Stimulated activated naive CD8-positive, alpha-beta T cell treated with anti-CD3 and anti-CD28 coated beads, Interleukin-15, amount 100 ng/mL, for 72 hours (primary cell): ENCODE measurements around the gene SIRT4.

ENCODE experiments used
- ATAC-seq: fragments of 150-1000 bp; cut with Tn5 transposase; 2 replicates; pipeline ENCODE4 v1.10.0; 2021; ENCODE audit warnings: mild to moderate bottlenecking, moderate library complexity
- DNase-seq, 2 donors: peaks; one replicate each; pipeline ENCODE4 v3.0.0; 2021 to 2022
- H3K27ac Mint-ChIP-seq, 2 donors: one replicate each; pipeline ENCODE4 v1.8.0; 2022; ENCODE audit warnings: mild to moderate bottlenecking in 2 of 2, mixed read lengths in 2 of 2, moderate library complexity in 2 of 2
- H3K27me3 Mint-ChIP-seq: one replicate; pipeline ENCODE4 v1.8.0; 2022; ENCODE audit warnings: mixed read lengths
- H3K4me1 Mint-ChIP-seq: one replicate; pipeline ENCODE4 v1.8.0; 2022; ENCODE audit warnings: mild to moderate bottlenecking, mixed read lengths
- H3K4me3 Mint-ChIP-seq, 2 donors: one replicate each; pipeline ENCODE4 v1.8.0; 2022; ENCODE audit warnings: mild to moderate bottlenecking in 2 of 2, mixed read lengths in 2 of 2, moderate library complexity in 1 of 2
- H3K9me3 Mint-ChIP-seq, 2 donors: one replicate each; pipeline ENCODE4 v1.8.0; 2022; ENCODE audit warnings: mixed read lengths in 2 of 2

SIRT4 gene

DNA sequence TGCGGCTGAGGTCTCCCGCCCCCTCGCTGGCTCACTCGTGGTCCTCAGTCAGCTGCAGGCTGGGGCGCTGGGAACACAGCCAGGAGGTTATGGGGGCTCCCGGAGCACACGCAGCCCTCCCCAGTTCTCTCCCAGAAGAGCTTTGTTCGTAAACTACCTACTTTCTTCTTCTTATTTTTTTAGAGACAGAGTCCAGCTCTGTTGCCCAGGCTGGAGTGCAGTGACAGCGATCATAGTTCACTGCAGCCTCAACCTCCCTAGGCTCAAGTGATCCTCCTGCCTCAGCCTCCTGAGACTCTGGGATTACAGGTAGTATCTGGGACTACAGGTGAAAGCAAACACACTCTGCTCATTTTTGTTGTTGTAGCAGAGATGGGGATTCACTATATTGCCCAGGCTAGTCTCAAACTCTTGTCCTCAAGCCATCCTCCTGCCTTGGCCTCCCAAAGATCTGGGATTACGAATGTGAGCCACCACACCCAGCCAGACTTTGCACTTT is 41.0 kb downstream of the SIRT4 start:
- Mint-ChIP-seq H3K27me3 (no peaks in the 10 kb centered on the region), H3K9me3 (peaks cover 3% of the 10 kb centered on the region in 2 donors), H3K27ac (no peak overlapping the region), H3K4me1 (no peaks in the 10 kb centered on the region), H3K4me3 (no peak overlapping the region)
- no peak for DNase-seq
- no peak for ATAC-seq

DNA sequence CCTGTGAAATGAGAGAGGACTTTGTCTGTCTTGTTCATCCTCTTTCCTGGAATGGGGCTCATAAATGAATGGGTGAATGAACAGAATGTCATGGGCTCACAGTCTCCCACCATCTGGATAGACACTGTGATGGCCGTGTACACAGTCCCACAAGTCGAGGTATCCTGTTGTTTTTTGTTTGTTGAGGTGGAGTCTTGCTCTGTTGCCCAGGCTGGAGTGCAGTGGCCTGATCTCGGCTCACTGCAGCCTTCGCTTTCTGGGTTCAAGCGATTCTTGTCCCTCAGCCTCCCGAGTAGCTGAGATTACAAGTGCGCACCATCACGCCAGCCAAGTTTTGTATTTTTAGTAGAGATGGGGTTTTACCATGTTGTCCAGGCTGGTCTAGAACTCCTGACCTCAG is 41.6 kb downstream of the SIRT4 start:
- Mint-ChIP-seq H3K27ac (no peak overlapping the region), H3K27me3 (no peaks in the 10 kb centered on the region), H3K4me3 (no peak overlapping the region), H3K9me3 (no peaks in the 10 kb centered on the region), H3K4me1 (no peaks in the 10 kb centered on the region)
- ATAC-seq (no peak), DNase-seq (no peak)

DNA sequence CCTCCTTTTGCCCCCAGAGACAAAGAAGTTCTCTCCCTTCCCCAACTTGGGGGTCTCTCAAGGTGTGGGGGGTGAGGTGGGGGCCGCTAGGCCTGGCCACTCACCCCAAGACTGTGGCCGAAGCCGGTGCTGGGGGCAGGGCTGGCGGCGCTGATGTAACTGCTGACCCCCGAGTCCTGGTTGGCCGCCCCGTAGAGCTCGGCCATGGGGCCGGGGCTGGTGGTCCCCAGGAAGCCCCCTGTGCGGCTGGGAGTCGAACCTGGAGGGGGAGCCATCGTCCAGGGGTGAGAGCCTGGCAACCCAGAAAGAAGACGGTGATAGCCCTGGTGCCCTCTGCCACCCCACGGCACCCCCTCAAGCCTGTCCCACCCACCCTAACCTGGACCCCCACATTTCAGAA is 43.9 kb downstream of the SIRT4 start:
- Mint-ChIP-seq H3K27ac (no peak overlapping the region), H3K4me1 (no peaks in the 10 kb centered on the region), H3K9me3 (no peaks in the 10 kb centered on the region), H3K4me3 (no peak overlapping the region), H3K27me3 (no peaks in the 10 kb centered on the region)
- DNase-seq (no peak), ATAC-seq (no peak)

DNA sequence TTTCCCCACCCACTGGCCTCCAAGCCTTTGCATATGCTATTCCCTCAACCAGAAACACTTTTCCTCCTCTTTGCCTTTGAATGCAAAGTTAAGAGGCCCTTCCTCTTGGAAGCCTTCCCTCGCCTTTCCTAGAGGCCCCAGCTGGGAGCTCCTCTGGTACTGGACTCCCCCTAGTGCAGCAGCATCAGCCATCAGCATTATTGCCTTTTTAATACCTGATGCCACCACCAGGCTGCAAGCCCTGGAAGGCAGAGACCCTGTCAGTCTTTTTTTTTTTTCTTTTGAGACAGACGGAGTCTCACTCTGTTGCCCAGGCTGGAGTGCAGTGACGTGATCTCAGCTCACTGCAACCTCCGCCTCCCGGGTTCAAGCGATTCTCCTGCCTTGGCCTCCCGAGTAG is 44.6 kb downstream of the SIRT4 start:
- Mint-ChIP-seq H3K27me3 (no peaks in the 10 kb centered on the region), H3K9me3 (no peaks in the 10 kb centered on the region), H3K4me3 (no peak overlapping the region), H3K4me1 (no peaks in the 10 kb centered on the region), H3K27ac (no peak overlapping the region)
- no peak for ATAC-seq
- DNase-seq = no peak

DNA sequence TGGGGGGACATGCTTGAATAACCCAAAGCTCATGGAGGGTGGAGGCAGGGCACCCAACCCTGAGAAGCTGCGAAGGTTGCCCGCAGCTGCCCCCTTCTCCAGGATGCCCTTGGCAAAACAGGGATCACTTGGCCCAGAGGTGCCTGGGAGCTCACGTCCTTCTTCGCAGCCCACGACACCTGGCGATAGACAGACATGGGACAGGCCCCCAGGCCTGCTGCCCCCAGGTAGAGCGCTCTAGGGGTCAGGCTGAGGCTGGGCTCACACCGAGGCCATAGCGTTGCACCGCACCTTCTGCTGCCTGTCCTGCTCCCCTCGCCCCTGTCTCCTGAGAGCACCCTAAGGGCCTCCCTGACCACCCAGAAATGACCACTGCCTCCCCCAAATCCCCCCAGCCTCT is 45.6 kb downstream of the SIRT4 start:
- Mint-ChIP-seq H3K27me3 (no peaks in the 10 kb centered on the region), H3K27ac (no peak overlapping the region), H3K4me3 (no peak overlapping the region), H3K4me1 (no peaks in the 10 kb centered on the region), H3K9me3 (no peaks in the 10 kb centered on the region)
- ATAC-seq = no peak
- DNase-seq = no peak

DNA sequence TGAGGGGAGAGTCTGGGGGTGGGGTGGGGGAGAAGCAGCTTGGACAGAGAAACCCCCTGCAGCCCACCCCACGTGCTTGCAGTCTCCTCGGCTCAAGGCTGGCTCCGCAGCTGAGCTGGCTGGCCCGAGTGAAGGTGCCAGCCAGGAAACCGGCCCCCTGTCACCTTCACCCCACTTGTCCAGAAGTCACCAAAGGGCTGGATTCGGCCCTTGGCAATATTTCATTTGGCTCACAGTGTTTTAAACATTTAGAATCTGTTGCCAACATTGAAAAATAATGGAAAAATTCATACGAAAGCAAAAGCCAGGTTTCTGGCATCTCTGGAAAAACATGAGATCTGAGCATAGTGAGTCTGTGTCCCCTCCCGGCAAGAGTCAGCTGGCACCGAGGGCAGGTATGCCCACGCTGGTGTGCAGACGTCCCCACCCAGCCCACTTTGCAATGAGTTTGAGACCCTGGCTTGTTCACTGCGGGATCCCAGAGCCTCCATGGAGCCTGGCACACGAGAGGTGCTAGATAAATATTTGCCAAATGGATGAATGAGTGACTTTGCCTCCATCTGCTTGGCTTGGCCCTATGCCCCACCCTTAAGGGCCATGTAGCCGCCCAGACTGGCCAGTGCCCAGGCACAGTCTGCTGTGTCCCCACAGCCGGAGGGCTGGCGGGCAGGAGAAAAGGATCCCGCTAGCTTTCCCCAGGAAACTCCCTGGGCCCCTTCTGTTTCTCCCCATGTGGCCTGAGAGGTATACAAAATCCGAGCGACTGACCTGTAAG is 48.6 kb downstream of the SIRT4 start:
- Mint-ChIP-seq H3K4me1 (no peaks in the 10 kb centered on the region), H3K9me3 (no peaks in the 10 kb centered on the region), H3K27ac (no peak overlapping the region), H3K4me3 (no peak overlapping the region), H3K27me3 (no peaks in the 10 kb centered on the region)
- DNase-seq (no peak), ATAC-seq (no peak)

DNA sequence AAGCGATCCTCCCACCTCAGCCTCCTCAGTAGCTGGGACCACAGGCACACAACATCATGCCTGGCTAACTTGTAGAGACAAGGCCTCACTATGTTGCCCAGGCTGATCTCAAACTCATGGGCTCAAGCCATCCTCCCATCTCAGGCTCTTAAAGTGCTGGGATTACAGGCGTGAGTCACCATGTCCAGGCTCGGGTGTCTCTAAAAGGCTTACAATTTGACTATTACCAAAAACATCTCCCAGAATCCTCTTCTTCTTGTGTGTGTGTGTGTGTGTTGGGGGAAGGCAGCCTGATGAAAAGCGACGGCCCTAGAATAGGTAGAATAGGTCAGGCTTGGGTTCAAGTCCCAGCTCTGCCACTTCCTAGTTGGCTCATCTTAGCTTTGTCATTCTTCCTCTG is 50.0 kb downstream of the SIRT4 start:
- H3K4me3 Mint-ChIP-seq = no peak overlapping the region
- peak overlapping the region in 1 of 2 donors; percentile 7 for H3K27ac Mint-ChIP-seq
- ATAC-seq (no peak), DNase-seq (no peak)
- no peaks in the 10 kb centered on the region for H3K4me1 Mint-ChIP-seq
- no peaks in the 10 kb centered on the region for H3K9me3 Mint-ChIP-seq
- peaks cover 2% of the 10 kb centered on the region for H3K27me3 Mint-ChIP-seq

DNA sequence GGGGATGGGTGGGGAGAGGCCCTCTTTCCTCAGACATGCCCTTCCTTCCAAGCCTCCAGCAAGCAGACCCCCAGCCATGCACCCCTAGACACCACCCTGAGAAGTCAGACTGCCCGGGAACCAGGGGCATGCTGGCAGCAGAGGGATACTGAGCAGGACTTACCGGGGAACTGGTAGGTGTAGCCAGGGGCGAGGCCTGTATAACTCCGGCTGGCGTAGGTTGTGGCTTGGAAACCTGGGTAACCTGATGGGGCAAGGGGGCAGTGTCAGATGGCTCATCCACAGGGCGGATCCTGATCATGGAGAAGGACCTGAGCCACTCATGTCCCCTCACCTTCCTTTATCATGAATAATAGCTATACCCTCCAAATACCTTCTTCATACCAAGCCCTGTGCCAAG is 51.0 kb downstream of the SIRT4 start:
- Mint-ChIP-seq H3K27ac (no peak overlapping the region), H3K4me1 (no peaks in the 10 kb centered on the region), H3K27me3 (peaks cover 12% of the 10 kb centered on the region), H3K9me3 (no peaks in the 10 kb centered on the region), H3K4me3 (no peak overlapping the region)
- DNase-seq (no peak), ATAC-seq (no peak)

DNA sequence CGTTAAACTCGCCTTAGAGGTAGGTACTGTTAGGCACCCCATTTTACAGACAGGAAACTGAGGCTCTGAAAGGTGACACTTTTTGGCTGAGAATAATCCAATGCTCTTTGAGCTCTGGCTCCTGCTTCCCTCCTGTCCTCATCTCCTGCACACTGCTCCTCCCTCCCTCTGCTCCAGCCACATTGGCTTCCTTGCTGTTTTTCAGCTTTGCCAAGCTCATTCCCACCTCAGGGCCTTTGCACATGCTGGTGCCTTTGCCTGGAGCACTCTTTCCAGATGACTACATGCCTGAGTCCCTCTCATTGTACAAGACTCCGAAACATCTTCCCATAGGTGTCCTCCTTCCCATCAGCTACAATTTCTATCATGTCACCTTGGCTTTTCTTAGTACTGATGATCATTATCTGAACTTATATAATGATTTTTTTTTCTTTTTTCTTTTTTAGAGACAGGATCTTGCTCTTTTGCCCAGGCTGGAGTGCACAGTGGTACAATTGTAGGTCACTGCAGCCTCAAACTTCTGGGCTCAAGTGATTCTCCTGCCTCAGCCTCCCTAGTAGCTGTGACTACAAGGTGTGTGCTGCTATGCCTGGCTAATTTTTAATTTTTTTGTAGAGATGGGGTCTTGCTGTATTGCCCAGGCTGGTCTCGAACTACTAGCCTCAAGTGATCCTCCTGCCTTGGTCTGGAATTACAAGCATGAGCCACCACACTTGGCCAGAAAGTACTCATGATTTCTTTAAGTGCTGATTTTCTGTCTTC is 51.6 kb downstream of the SIRT4 start:
- no peak overlapping the region for H3K4me3 Mint-ChIP-seq
- no peaks in the 10 kb centered on the region for H3K4me1 Mint-ChIP-seq
- DNase-seq (no peak), ATAC-seq (no peak)
- no peak overlapping the region for H3K27ac Mint-ChIP-seq
- H3K27me3 Mint-ChIP-seq = peaks cover 16% of the 10 kb centered on the region
- no peaks in the 10 kb centered on the region for H3K9me3 Mint-ChIP-seq

DNA sequence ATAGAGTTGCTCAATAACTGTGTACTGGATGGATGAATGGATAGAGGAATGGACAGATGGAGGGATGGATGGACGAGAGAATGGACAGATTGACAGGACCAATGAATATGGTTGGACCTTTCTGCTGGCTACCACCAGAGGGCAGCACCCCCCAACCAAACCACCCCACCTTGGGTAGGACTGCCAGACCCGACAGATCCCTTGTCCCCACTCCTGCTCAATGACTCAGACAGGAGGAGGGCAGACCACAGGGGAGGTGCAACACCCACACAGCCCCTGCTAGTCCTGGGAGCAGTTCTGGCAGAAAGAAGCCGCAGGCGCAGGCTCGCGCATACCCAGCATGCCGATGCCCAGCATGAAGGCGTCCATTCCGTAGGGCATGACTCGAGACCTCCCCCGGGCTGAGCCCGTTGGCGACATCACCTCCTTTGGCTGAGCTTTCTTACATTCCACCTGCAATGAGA is 54.5 kb downstream of the SIRT4 start:
- peak; percentile 75 for DNase-seq
- Mint-ChIP-seq H3K4me3 (no peak overlapping the region), H3K27me3 (peaks cover 39% of the 10 kb centered on the region)

DNA sequence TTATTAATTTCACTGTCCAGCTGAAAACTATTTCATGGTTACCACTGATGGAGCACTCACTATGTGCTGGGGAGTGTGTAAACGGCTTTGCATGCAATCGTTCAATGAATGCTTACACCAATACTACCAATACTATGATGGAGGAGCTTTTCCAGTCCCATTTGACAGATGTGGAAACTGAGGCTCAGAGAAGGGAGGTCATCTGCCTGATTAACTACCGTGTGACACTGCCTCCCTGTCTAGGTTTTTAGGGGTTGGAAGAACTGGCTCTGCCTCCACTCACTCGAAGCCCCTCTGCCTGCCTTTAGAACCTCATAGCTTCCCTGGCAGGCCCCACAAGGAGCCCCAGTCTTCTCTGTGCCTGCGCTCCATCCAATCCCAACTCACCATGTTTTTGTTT is 55.0 kb downstream of the SIRT4 start:
- H3K4me3 Mint-ChIP-seq = no peak overlapping the region
- H3K9me3 Mint-ChIP-seq = no peaks in the 10 kb centered on the region
- H3K27ac Mint-ChIP-seq = no peak overlapping the region
- DNase-seq (no peak), ATAC-seq (no peak)
- peaks cover 44% of the 10 kb centered on the region for H3K27me3 Mint-ChIP-seq
- peaks cover 7% of the 10 kb centered on the region for H3K4me1 Mint-ChIP-seq

More for the DNA sequence above, 54.5 kb downstream of the SIRT4 start:
- Mint-ChIP-seq H3K9me3 (no peaks in the 10 kb centered on the region), H3K4me1 (peaks cover 2% of the 10 kb centered on the region), H3K27ac (no peak overlapping the region)
- ATAC-seq = peak; percentile 89

DNA sequence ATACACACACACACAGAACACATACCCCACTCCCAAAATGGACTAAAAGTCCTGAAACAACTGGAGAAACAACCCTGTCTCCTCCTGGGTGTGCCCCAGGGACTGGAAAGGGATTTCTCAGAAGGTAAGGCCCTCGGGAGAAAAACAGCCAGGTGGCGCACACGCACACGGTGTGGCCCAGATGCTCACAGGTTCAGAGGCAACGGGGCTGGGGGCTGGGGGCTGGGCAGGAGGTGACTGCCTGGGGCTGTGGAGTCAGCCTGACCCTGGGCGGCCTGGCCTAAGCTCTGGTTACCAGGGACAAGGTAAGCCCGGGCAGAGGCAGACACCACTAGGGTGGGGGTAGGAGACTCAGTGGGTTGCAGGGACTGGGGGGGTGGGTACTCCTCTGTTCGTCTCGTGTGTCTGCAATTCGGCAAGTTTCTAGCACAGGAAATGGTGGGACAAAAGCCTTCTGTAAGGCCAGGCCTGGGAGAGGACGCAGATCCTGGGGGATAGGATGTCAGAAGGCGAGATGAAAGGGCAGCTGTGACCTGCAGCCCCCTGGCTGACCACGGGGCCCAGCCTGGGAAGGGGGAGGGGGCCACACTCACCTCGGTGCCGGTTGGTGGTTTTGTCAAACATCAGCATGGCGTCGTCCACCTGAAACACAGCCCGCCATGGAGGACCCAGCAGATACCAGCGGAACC is 56.4 kb downstream of the SIRT4 start:
- Mint-ChIP-seq H3K9me3 (no peaks in the 10 kb centered on the region), H3K27ac (no peak overlapping the region), H3K4me1 (peaks cover 10% of the 10 kb centered on the region), H3K27me3 (peaks cover 59% of the 10 kb centered on the region), H3K4me3 (no peak overlapping the region)
- ATAC-seq (no peak), DNase-seq (no peak)

DNA sequence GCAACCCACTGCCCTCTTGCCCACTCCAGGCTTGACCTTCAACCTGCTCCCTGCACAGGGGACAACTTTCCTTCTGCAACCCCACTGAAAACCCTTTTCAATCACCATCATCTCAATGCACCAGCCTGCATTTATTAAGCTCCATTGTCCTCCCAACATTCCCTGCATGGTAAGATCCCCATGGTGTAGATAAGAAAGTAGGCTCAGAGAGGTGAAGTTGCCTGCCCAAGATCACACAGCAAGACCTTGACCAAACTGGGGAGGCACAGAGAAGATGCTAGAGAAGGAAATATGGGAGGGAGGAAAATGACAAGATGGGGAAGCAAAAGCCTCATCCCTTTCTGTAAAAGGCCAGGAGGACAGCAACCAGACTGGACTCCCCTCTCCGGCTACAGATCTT is 57.0 kb downstream of the SIRT4 start:
- no peak overlapping the region for H3K27ac Mint-ChIP-seq
- H3K4me1 Mint-ChIP-seq = peaks cover 10% of the 10 kb centered on the region
- H3K4me3 Mint-ChIP-seq = no peak overlapping the region
- DNase-seq = no peak
- H3K27me3 Mint-ChIP-seq = peaks cover 64% of the 10 kb centered on the region
- no peak for ATAC-seq
- H3K9me3 Mint-ChIP-seq = no peaks in the 10 kb centered on the region

DNA sequence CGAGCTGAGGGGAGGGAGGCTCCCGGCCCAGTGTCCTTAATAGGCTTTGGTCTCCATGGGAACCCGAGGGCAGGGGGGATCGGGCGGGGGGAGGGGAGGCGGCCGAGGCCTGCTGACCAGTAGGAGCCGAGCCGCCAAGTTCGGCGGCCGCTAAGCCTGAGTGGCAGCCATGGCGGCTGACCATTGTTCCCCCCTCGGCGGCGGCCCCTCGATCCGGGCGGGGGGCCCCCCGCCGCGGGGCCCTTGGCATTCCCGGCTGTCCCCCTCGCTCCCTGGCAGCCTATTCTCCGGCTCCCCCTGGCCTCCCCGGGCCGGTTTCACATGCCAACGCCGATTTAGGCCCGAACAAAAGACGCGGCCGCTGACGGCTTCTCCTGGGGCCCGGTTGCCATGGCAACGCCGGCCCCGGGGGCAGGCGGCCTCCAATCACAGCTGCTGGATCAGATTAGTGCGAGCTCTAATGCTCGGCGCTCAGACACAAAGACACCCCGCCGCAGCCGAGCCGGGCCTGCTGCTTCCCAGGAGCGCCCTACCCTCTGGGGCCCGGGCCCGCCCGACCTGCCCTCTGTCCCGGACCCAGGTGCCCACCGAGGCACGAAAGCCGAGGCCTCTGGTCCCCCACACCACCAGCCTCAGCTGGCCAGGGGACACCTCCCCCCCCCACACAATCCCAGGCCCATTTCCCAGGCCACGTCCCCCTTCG is 59.5 kb downstream of the SIRT4 start:
- DNase-seq = peak; percentile 25 to 35
- peak; percentile 39 for ATAC-seq
- Mint-ChIP-seq H3K9me3 (no peaks in the 10 kb centered on the region), H3K4me1 (peaks cover 17% of the 10 kb centered on the region), H3K27me3 (peaks cover 90% of the 10 kb centered on the region), H3K27ac (peak overlapping the region in 1 of 2 donors; percentile 71), H3K4me3 (peak overlapping the region in 1 of 2 donors; percentile 70)
